Measurements from ENCODE around the gene PRR7. TPM values are rescaled to one million over a fixed set of nuclear protein-coding genes. Genes with fewer than 3 reads are reported as not detected.

The PRR7 gene
- polyA plus RNA-seq, 1 of the 3 experiments (the other 2 are of a cell fraction) = 17.1 TPM

GRCh38 chr5:177450667-177451424 is 4.2 kb downstream of the PRR7 start:
- peak overlapping the region in 1 of 2 experiments; percentile 40; a peak in 1 of 4 replicates for H3K27ac ChIP-seq (ENCODE audit: low read depth in 2 of 2, low read length in 1 of 2)
- WGBS (ENCODE audit: low lambda C conversion rate) = 85% methylated on average over 7 of the region's 10 CpGs
- no peaks in the 10 kb centered on the region for H3K9me2 ChIP-seq
- POLR2A ChIA-PET = interaction anchor here (1.1 kb wide), 1 partner anchor 21 kb away, joined by 3 read pairs; no protein-coding TSS in a partner anchor
- H3F3A ChIP-seq (replicated peaks; ENCODE audit: insufficient read depth) = peaks cover 22% of the 10 kb centered on the region
- peaks cover 22% of the 10 kb centered on the region for H4K20me1 ChIP-seq (ENCODE audit: insufficient read depth)
- DNase-seq = no peak
- no peak overlapping the region for H3K4me2 ChIP-seq
- no peak overlapping the region for H3K4me3 ChIP-seq (ENCODE audit: low read depth in 2 of 2, low read length in 1 of 2)
- peaks cover 0 to 3% of the 10 kb centered on the region in 2 experiments for H3K36me3 ChIP-seq (replicated peaks in 1 of 2; ENCODE audit: control insufficient read depth in 1 of 2, insufficient read depth in 2 of 2, low read length in 1 of 2)
- CTCF ChIA-PET = interaction anchor here (1.3 to 15.5 kb wide), 7 partner anchors 11 to 133 kb away, joined by 3 to 375 read pairs (median 206); partner anchors contain the start of genes F12, PDLIM7 and PFN3
- no peak for TF ChIP-seq FOSL2 (IDR thresholded peaks at IDR 0.05; ENCODE audit: borderline replicate concordance, low read depth)
- TF ChIP-seq, protein P1, sequence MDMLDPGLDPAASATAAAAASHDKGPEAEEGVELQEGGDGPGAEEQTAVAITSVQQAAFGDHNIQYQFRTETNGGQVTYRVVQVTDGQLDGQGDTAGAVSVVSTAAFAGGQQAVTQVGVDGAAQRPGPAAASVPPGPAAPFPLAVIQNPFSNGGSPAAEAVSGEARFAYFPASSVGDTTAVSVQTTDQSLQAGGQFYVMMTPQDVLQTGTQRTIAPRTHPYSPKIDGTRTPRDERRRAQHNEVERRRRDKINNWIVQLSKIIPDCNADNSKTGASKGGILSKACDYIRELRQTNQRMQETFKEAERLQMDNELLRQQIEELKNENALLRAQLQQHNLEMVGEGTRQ (IDR thresholded peaks at IDR 0.05; ENCODE audit: borderline replicate concordance, low read depth, low read length) = no peak
- TF ChIP-seq, protein P2, sequence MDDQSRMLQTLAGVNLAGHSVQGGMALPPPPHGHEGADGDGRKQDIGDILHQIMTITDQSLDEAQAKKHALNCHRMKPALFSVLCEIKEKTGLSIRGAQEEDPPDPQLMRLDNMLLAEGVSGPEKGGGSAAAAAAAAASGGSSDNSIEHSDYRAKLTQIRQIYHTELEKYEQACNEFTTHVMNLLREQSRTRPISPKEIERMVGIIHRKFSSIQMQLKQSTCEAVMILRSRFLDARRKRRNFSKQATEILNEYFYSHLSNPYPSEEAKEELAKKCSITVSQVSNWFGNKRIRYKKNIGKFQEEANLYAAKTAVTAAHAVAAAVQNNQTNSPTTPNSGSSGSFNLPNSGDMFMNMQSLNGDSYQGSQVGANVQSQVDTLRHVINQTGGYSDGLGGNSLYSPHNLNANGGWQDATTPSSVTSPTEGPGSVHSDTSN (IDR thresholded peaks at IDR 0.05) = no peak
- no peak for TF ChIP-seq NFIC (IDR thresholded peaks at IDR 0.05; ENCODE audit: borderline replicate concordance)
- no peak for TF ChIP-seq GATA2 (CRISPR knock-in tag; IDR thresholded peaks at IDR 0.05)
- TF ChIP-seq MXI1 (IDR thresholded peaks at IDR 0.05; ENCODE audit: low read depth, low read length) = no peak
- no peak for TF ChIP-seq RXRA (IDR thresholded peaks at IDR 0.05; ENCODE audit: borderline replicate concordance, low read depth)
- TF ChIP-seq ELF1 (IDR thresholded peaks at IDR 0.05) = no peak
- no peak for TF ChIP-seq REST (IDR thresholded peaks at IDR 0.05; ENCODE audit: low read depth, low read length)
- no peak for TF ChIP-seq NRF1 (IDR thresholded peaks at IDR 0.05; ENCODE audit: low read depth, low read length)
- TF ChIP-seq RFX5 (IDR thresholded peaks at IDR 0.05; ENCODE audit: low read length) = no peak
- TF ChIP-seq MEF2A (IDR thresholded peaks at IDR 0.05; ENCODE audit: borderline replicate concordance, low read depth) = no peak
- no peak for TF ChIP-seq SMC3 (IDR thresholded peaks at IDR 0.05; ENCODE audit: low read depth, low read length)
- TF ChIP-seq EZH2phosphoT487 (IDR thresholded peaks at IDR 0.05; ENCODE audit: borderline replicate concordance, low read depth) = no peak
- TF ChIP-seq EP300 (IDR thresholded peaks at IDR 0.05; ENCODE audit: borderline replicate concordance in 1 of 2, low read depth in 1 of 2, low read length in 1 of 2) = no peak
- TF ChIP-seq CHD2 (IDR thresholded peaks at IDR 0.05; ENCODE audit: low read length, partially characterized antibody) = no peak
- TF ChIP-seq JUND (IDR thresholded peaks at IDR 0.05) = no peak
- TF ChIP-seq CTCF (IDR thresholded peaks at IDR 0.05) = no peak
- H3K4me1 ChIP-seq (ENCODE audit: control insufficient read depth in 1 of 2, insufficient read depth in 2 of 2, low read depth in 1 of 2, low read length in 1 of 2) = peaks cover 28 to 76% of the 10 kb centered on the region in 2 experiments
- no peaks in the 10 kb centered on the region for H3K9me3 ChIP-seq
- H3K79me2 ChIP-seq (ENCODE audit: insufficient read depth) = peaks cover 10% of the 10 kb centered on the region; the same call in 1 of the 2 replicates
- H2AFZ ChIP-seq (ENCODE audit: low read depth) = no peak overlapping the region
- H3K9ac ChIP-seq = no peak overlapping the region
- no peaks in the 10 kb centered on the region for H3K27me3 ChIP-seq (ENCODE audit: insufficient read depth)

All from SK-N-SH (cell line).